ENCODE measurements around the gene EIF3D. TPM values are rescaled to one million over a fixed set of nuclear protein-coding genes. Genes with fewer than 3 reads are reported as not detected.

The EIF3D gene
- total and polyA plus RNA-seq, 10 donors, result 194 to 428 (median 228) TPM

- intact Hi-C loops (cut with DNase I; ENCODE audit: low total_unique reads), result no loop called here
- no peak for DNase-seq
These were observed 33.4 kb upstream of the EIF3D start for GRCh38 chr22:36562261-36562835.

DNA sequence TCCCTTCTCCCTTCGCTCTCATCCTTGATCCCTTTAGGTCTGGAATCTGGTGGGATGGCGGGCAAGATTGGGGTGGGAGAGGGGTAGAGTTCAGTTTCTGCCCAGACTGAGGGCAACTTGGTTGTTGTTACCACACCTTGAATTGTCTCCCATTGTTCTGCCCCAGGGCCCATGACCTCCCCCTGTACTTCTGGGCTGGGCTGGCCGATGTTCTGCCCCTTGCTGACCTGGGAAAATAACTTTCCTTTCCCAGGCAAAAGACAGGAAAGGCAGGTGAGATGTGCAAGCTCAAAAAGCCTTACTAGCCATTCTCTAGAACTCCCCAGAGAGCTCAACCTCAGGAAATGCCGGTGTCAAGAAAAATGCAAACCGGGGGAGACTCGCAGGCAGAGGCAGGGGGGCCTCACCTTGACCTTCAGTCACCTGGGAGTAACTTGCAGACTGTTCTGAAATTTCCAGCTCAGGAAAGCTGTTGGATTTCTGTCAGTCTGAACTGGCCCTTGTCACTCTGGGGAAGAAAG is 32.4 kb upstream of the EIF3D start:
- Histone ChIP-seq H3K4me1 (peaks cover 0 to 11% (median 0%) of the 10 kb centered on the region in 6 donors), H3K27ac (no peak overlapping the region), H3K4me3 (no peak overlapping the region), H3K27me3 (replicated peaks in 1 of 7) (peaks cover 0 to 42% (median 17%) of the 10 kb centered on the region in 7 donors), H3K36me3 (no peaks in the 10 kb centered on the region), H3K9me3 (no peaks in the 10 kb centered on the region)
- TF ChIP-seq, protein P1, sequence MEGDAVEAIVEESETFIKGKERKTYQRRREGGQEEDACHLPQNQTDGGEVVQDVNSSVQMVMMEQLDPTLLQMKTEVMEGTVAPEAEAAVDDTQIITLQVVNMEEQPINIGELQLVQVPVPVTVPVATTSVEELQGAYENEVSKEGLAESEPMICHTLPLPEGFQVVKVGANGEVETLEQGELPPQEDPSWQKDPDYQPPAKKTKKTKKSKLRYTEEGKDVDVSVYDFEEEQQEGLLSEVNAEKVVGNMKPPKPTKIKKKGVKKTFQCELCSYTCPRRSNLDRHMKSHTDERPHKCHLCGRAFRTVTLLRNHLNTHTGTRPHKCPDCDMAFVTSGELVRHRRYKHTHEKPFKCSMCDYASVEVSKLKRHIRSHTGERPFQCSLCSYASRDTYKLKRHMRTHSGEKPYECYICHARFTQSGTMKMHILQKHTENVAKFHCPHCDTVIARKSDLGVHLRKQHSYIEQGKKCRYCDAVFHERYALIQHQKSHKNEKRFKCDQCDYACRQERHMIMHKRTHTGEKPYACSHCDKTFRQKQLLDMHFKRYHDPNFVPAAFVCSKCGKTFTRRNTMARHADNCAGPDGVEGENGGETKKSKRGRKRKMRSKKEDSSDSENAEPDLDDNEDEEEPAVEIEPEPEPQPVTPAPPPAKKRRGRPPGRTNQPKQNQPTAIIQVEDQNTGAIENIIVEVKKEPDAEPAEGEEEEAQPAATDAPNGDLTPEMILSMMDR (IDR thresholded peaks at IDR 0.05 in 8 of 11, conservative IDR thresholded peaks at IDR 0.05 in 3 of 11), result no peak
- TF ChIP-seq POLR2A (IDR thresholded peaks at IDR 0.05) (no peak), POLR2AphosphoS5 (IDR thresholded peaks at IDR 0.05) (no peak)
- DNase-seq, result no peak
- intact Hi-C loops (cut with DNase I; ENCODE audit: low total_unique reads), result no loop called here
- 51 to 59% (median 55%) methylated on average over 6 of the region's 6 CpGs for WGBS, 5 donors

More at GRCh38 chr22:36562261-36562835, 33.4 kb upstream of the EIF3D start:
- no peak overlapping the region for H3K4me3 ChIP-seq
- peaks cover 0 to 47% (median 17%) of the 10 kb centered on the region in 7 donors for H3K27me3 ChIP-seq (replicated peaks in 1 of 7)
- peaks cover 0 to 11% (median 0%) of the 10 kb centered on the region in 6 donors for H3K4me1 ChIP-seq
- 55 to 80% (median 70%) methylated on average over 10 to 11 of the region's 11 CpGs for WGBS, 5 donors
- H3K27ac ChIP-seq, result no peak overlapping the region
- H3K36me3 ChIP-seq, result no peaks in the 10 kb centered on the region
- TF ChIP-seq POLR2AphosphoS5 (IDR thresholded peaks at IDR 0.05) (no peak), POLR2A (IDR thresholded peaks at IDR 0.05) (no peak)
- TF ChIP-seq, protein P1 (IDR thresholded peaks at IDR 0.05 in 8 of 11, conservative IDR thresholded peaks at IDR 0.05 in 3 of 11), result no peak
- no peaks in the 10 kb centered on the region for H3K9me3 ChIP-seq

DNA sequence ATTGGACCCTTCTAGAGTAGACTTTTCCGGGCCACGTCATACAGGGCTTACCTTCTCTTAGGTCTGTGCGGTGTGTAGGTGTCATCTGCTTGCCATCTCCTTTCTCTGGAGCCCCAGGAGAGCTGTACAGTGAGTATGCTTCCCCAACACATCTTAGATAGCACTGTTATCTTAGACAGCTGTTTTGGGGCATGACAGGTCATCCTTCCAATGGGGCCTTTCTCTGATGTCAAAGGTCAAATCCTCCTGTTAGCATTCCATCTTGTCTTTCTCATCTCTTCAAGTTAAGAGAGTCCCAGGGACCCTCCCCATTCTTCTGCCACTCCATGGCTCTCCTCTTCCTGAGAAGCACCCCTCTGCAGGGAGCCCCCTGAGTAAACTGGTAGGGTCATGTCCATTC is 31.0 kb upstream of the EIF3D start:
- H3K27me3 ChIP-seq (replicated peaks in 1 of 7), result peaks cover 0 to 29% (median 17%) of the 10 kb centered on the region in 7 donors
- peaks cover 0 to 11% (median 0%) of the 10 kb centered on the region in 6 donors for H3K4me1 ChIP-seq
- no peak for DNase-seq
- H3K9me3 ChIP-seq, result no peaks in the 10 kb centered on the region
- TF ChIP-seq, protein P1 (IDR thresholded peaks at IDR 0.05 in 8 of 11, conservative IDR thresholded peaks at IDR 0.05 in 3 of 11), result no peak
- TF ChIP-seq POLR2AphosphoS5 (IDR thresholded peaks at IDR 0.05), result no peak
- TF ChIP-seq POLR2A (IDR thresholded peaks at IDR 0.05), result no peak
- intact Hi-C loops (cut with DNase I; ENCODE audit: low total_unique reads), result no loop called here
- no peaks in the 10 kb centered on the region for H3K36me3 ChIP-seq
- WGBS, 5 donors, result 89 to 97% (median 94%) methylated on average over 3 of the region's 3 CpGs
- H3K27ac ChIP-seq, result no peak overlapping the region
- no peak overlapping the region for H3K4me3 ChIP-seq

DNA sequence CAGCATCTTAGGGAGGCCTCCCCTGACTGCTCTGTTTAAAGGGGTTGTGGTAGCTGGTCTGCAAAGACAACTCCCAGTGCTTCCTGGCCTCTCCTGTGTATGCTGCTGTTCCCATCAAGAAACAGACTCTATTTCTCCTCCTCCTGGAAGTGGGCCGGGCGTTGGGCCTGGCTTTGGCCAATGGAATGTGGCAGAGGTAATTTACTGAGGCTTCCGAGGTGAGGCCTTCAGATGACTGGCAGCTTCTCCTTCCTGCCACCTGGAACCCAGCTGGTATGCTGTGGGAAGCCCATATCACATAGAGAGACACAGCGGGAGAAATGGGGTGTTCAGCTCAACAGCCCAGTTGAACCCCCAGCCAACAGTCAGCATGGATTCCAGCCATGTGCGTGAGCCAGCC is 25.1 kb upstream of the EIF3D start:
- Histone ChIP-seq H3K27ac (no peak overlapping the region), H3K9me3 (no peaks in the 10 kb centered on the region), H3K27me3 (replicated peaks in 1 of 7) (peaks cover 0 to 35% (median 0%) of the 10 kb centered on the region in 7 donors), H3K4me1 (peaks cover 0 to 24% (median 5%) of the 10 kb centered on the region in 6 donors), H3K36me3 (no peaks in the 10 kb centered on the region), H3K4me3 (no peak overlapping the region)
- TF ChIP-seq POLR2AphosphoS5 (IDR thresholded peaks at IDR 0.05) (no peak), POLR2A (IDR thresholded peaks at IDR 0.05) (no peak)
- TF ChIP-seq, protein P1 (IDR thresholded peaks at IDR 0.05 in 8 of 11, conservative IDR thresholded peaks at IDR 0.05 in 3 of 11), result no peak
- intact Hi-C loops (cut with DNase I; ENCODE audit: low total_unique reads), result no loop called here
- WGBS, 5 donors, result 49 to 59% (median 53%) methylated on average over 5 of the region's 5 CpGs
- no peak for DNase-seq
